Measurements from ENCODE around the gene TREML4. TPM values are rescaled to one million over a fixed set of nuclear protein-coding genes. Genes with fewer than 3 reads are reported as not detected.
A peak's percentile ranks its signal among the peaks of the same experiment; 100 is the strongest.

TREML4 gene
- total and polyA plus RNA-seq, 2 of the 4 experiments (the other 2 are of a cell fraction), result not detected

DNA sequence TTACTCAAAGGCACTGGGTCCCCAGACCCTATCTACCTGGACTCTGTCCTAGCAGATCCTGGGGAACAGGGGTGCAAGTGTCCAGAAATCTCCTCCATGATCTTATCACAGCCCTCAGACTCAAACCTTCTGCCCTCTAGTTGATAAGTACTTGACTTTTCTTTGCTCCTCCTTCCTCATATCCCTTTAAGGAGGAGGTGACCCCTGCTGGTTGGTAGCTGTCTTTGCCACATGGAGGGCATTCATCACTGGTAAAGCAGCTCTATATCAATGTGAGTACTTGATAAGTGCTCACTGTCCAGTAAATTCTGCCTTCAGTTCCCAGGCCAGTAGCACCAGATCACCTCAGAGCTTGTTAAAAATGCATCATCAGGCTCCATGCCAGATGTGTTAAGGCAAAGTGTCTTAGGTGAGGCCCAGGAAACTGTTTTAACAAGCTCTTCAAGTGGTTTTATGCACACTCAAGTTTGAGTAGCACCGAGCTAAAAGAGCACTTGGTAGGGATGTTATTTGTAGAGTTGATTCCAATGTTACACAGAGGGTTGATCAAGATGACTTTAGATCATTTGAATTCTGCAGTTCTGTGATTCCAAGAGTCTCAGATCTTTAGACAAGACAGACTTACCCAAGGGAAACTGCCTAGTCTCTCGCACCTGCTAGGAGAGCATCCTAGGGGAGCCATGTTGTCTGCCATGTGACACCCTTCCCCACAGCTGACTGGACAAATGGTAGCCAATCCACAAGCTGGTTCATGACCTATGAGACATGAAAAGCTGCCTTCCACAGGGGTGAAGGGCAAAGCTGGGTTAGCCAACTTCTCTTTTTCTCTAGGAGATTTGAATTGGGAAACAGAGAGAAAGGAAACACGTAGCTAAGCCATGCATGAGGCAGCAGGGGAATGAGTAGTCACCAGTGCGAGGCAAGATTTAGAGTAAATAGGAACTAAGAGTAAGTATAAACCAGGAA is 45.8 kb upstream of the TREML4 start:
- Histone ChIP-seq H2BK120ac (ENCODE audit: low read depth, low read length) (no peak overlapping the region), H4K8ac (ENCODE audit: low read depth in 2 of 2, low read length in 2 of 2) (no peak overlapping the region), H2BK15ac (ENCODE audit: low read depth, low read length) (no peak overlapping the region), H3K27me3 (ENCODE audit: control insufficient read depth, insufficient read depth, low read length) (peaks cover 16% of the 10 kb centered on the region; the same call in 1 of the 2 replicates), H3K9ac (ENCODE audit: low read depth, low read length) (no peak overlapping the region), H3K79me1 (ENCODE audit: low read depth in 1 of 2, low read length in 2 of 2) (no peaks in the 10 kb centered on the region), H2AK9ac (replicated peaks; ENCODE audit: low read depth, low read length, poor library complexity) (no peak overlapping the region), H4K20me1 (ENCODE audit: insufficient read depth, low read length) (no peaks in the 10 kb centered on the region), H3K14ac (replicated peaks; ENCODE audit: low read depth, low read length) (no peak overlapping the region), H3K23ac (ENCODE audit: low read depth, low read length) (no peak overlapping the region), H3K4me1 (ENCODE audit: control insufficient read depth, insufficient read depth, low read length) (no peaks in the 10 kb centered on the region), H2BK5ac (ENCODE audit: low read depth, low read length, poor library complexity, severe bottlenecking) (no peak overlapping the region), H2AK5ac (ENCODE audit: low read depth, low read length) (no peak overlapping the region), H3K18ac (ENCODE audit: low read depth, low read length) (no peak overlapping the region), H3K4ac (ENCODE audit: low read depth, low read length) (no peak overlapping the region), H3K27ac (ENCODE audit: insufficient read depth, low read length) (no peak overlapping the region), H2AFZ (replicated peaks; ENCODE audit: low read length, poor library complexity) (no peak overlapping the region), H4K91ac (ENCODE audit: insufficient read depth, low read depth, low read length) (no peak overlapping the region), H2BK20ac (ENCODE audit: low read depth, low read length) (no peak overlapping the region), H3K4me2 (ENCODE audit: low read depth, low read length) (no peak overlapping the region), H4K5ac (ENCODE audit: low read depth, low read length) (no peak overlapping the region), H3K9me1 (ENCODE audit: insufficient read depth, low read length) (no peaks in the 10 kb centered on the region), H3K4me3 (ENCODE audit: insufficient read depth, low read depth, low read length) (no peak overlapping the region), H3K9me3 (ENCODE audit: control insufficient read depth, insufficient read depth, low read length) (no peaks in the 10 kb centered on the region), H3K36me3 (ENCODE audit: control insufficient read depth, insufficient read depth, low read length) (no peaks in the 10 kb centered on the region), H3K56ac (ENCODE audit: extremely low read depth, insufficient read depth, low read length) (no peak overlapping the region)
- in situ Hi-C loops (cut with MboI; ENCODE audit: low sequenced_read_pairs) (loop anchor here (10.0 kb wide), 1 partner anchor 88 kb away; no protein-coding TSS in a partner anchor), dilution Hi-C loops (cut with HindIII; ENCODE audit: low sequenced_read_pairs, unreplicated experiment) (no loop called here), intact Hi-C loops (cut with micrococcal nuclease) (loop anchor here (1.0 kb wide), 2 partner anchors 90 to 108 kb away; no protein-coding TSS in a partner anchor)
- DNase-seq (peak; percentile 55), ATAC-seq (ENCODE audit: low read depth) (peak; percentile 98)
- ChIA-PET CTCF (interaction anchor here (0.6 to 1.4 kb wide), 5 partner anchors 13 to 136 kb away, joined by 3 to 7 read pairs (median 3); no protein-coding TSS in a partner anchor), POLR2A (ENCODE audit: unreplicated experiment) (no interaction called here)
- BruUV-seq (replicated peaks), result no TSS peak
- WGBS, 2 experiments (ENCODE audit: extremely low coverage in 2 of 2, insufficient read length in 1 of 2), result 0% methylated on average over 1 of the region's 4 CpGs; no CpG with 5 or more reads in 1 of the 2 experiments
- TF ChIP-seq, protein P1, sequence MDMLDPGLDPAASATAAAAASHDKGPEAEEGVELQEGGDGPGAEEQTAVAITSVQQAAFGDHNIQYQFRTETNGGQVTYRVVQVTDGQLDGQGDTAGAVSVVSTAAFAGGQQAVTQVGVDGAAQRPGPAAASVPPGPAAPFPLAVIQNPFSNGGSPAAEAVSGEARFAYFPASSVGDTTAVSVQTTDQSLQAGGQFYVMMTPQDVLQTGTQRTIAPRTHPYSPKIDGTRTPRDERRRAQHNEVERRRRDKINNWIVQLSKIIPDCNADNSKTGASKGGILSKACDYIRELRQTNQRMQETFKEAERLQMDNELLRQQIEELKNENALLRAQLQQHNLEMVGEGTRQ (IDR thresholded peaks at IDR 0.05; ENCODE audit: low read depth, low read length), result no peak
- TF ChIP-seq, protein P2, sequence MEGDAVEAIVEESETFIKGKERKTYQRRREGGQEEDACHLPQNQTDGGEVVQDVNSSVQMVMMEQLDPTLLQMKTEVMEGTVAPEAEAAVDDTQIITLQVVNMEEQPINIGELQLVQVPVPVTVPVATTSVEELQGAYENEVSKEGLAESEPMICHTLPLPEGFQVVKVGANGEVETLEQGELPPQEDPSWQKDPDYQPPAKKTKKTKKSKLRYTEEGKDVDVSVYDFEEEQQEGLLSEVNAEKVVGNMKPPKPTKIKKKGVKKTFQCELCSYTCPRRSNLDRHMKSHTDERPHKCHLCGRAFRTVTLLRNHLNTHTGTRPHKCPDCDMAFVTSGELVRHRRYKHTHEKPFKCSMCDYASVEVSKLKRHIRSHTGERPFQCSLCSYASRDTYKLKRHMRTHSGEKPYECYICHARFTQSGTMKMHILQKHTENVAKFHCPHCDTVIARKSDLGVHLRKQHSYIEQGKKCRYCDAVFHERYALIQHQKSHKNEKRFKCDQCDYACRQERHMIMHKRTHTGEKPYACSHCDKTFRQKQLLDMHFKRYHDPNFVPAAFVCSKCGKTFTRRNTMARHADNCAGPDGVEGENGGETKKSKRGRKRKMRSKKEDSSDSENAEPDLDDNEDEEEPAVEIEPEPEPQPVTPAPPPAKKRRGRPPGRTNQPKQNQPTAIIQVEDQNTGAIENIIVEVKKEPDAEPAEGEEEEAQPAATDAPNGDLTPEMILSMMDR (conservative IDR thresholded peaks at IDR 0.05; ENCODE audit: low read depth, low read length), result peak; percentile 58
- peak; percentile 49 for TF ChIP-seq RAD21 (IDR thresholded peaks at IDR 0.05; ENCODE audit: low read length)
- no peak for TF ChIP-seq FOS (IDR thresholded peaks at IDR 0.05; ENCODE audit: low read depth, low read length)
